Chondrocyte (in vitro differentiated cells): ENCODE results near the gene SPRR2D. TPM values are rescaled to one million over a fixed set of nuclear protein-coding genes. Genes with fewer than 3 reads are reported as not detected.

ENCODE experiments used
- DNase-seq: peaks from one replicate; pipeline ENCODE4 v3.0.0; 2021; ENCODE audit warnings: mixed read lengths, low spot score
- H3K27ac Mint-ChIP-seq: one replicate; pipeline ENCODE4 v1.8.0; 2021; ENCODE audit warnings: mild to moderate bottlenecking, moderate library complexity, mixed read lengths; ENCODE audit not compliant: unreplicated experiment
- H3K27me3 Mint-ChIP-seq: 2 replicates; pipeline ENCODE4 v1.8.0; 2021; ENCODE audit warnings: low read depth, mixed read lengths
- H3K36me3 Mint-ChIP-seq: 2 replicates; pipeline ENCODE4 v1.8.0; 2021; ENCODE audit warnings: low read depth, mixed read lengths
- H3K4me1 Mint-ChIP-seq: 2 replicates; pipeline ENCODE4 v1.8.0; 2021; ENCODE audit warnings: low read depth, mild to moderate bottlenecking, mixed read lengths
- H3K4me3 Mint-ChIP-seq: one replicate; pipeline ENCODE4 v1.8.0; 2021; ENCODE audit warnings: mild to moderate bottlenecking, moderate library complexity, mixed read lengths; ENCODE audit not compliant: unreplicated experiment
- H3K9me3 Mint-ChIP-seq: 2 replicates; pipeline ENCODE4 v1.8.0; 2021; ENCODE audit warnings: low read depth, mixed read lengths
- total RNA-seq: library from RNA; stranded (reverse); gene quantifications from 3 replicates; pipeline ENCODE4 v1.2.1, GENCODE V29; 2021
- TF ChIP-seq, protein P1 (sequence below): fragments of 200-600 bp; sonication (generic); IDR thresholded peaks from 2 replicates; pipeline ENCODE4 v1.5.0; 2021; ENCODE audit warnings: antibody characterized with exemption, mild to moderate bottlenecking, moderate library complexity

Gene SPRR2D
- total RNA-seq, 1 donor from 2014 or later, result not detected

DNA sequence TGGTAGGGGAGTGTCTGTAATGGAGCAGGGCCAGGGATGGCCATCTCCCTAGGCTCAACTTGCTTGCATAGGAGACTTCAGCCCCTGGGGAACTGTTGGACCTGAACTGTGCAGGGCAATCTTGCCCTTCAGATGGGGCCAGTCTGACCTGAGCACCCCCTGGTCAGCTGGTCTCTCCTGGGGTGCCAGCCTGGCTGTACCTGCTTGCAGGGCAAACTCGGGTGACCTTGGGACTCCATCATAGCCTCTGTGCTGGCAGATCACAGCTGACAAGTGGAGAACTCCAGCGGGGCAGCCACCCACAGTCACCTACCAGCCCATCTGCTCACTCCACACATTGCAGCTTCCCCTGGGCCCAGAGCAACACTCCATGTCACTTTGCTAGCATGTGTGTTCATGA is 8.3 kb upstream of the SPRR2D start:
- no peak overlapping the region for H3K27ac Mint-ChIP-seq
- no peak for DNase-seq
- no peak overlapping the region for H3K4me3 Mint-ChIP-seq
- H3K27me3 Mint-ChIP-seq, result peaks cover 6% of the 10 kb centered on the region
- H3K4me1 Mint-ChIP-seq, result no peaks in the 10 kb centered on the region
- no peaks in the 10 kb centered on the region for H3K36me3 Mint-ChIP-seq
- TF ChIP-seq, protein P1, sequence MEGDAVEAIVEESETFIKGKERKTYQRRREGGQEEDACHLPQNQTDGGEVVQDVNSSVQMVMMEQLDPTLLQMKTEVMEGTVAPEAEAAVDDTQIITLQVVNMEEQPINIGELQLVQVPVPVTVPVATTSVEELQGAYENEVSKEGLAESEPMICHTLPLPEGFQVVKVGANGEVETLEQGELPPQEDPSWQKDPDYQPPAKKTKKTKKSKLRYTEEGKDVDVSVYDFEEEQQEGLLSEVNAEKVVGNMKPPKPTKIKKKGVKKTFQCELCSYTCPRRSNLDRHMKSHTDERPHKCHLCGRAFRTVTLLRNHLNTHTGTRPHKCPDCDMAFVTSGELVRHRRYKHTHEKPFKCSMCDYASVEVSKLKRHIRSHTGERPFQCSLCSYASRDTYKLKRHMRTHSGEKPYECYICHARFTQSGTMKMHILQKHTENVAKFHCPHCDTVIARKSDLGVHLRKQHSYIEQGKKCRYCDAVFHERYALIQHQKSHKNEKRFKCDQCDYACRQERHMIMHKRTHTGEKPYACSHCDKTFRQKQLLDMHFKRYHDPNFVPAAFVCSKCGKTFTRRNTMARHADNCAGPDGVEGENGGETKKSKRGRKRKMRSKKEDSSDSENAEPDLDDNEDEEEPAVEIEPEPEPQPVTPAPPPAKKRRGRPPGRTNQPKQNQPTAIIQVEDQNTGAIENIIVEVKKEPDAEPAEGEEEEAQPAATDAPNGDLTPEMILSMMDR, result no peak
- peaks cover 28% of the 10 kb centered on the region for H3K9me3 Mint-ChIP-seq

GRCh38 chr1:153035211-153035610 is 5.7 kb downstream of the SPRR2D start:
- no peak for DNase-seq
- no peak overlapping the region for H3K4me3 Mint-ChIP-seq
- no peaks in the 10 kb centered on the region for H3K4me1 Mint-ChIP-seq
- H3K27ac Mint-ChIP-seq, result no peak overlapping the region
- H3K36me3 Mint-ChIP-seq, result no peaks in the 10 kb centered on the region
- no peaks in the 10 kb centered on the region for H3K9me3 Mint-ChIP-seq
- TF ChIP-seq, protein P1, result no peak
- H3K27me3 Mint-ChIP-seq, result peaks cover 2% of the 10 kb centered on the region

DNA sequence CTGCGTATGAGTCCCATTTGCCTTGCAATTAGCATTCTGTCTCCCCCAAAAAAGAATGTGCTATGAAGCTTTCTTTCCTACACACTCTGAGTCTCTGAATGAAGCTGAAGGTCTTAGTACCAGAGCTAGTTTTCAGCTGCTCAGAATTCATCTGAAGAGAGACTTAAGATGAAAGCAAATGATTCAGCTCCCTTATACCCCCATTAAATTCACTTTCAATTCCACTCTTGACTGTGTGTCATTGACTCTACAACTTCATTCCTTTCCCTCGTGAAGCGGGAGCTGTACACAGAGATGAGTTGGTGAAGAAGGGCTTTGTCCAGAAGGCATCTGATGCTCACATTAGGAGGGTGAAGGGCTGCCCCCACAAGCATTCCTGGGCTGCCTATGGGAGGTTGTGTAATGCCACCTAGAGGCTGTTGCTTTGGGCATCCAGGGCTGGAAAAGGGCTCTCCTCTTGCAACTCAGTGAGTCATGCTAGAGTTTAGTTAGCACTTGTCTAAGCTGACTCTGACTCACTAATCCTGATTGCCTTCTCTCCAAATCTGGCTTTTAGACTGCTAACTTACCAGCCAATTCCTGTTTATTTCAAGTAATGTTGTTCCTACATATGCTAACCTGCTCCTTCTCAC is 8.1 kb downstream of the SPRR2D start:
- DNase-seq, result no peak
- no peaks in the 10 kb centered on the region for H3K36me3 Mint-ChIP-seq
- TF ChIP-seq, protein P1, result no peak
- H3K4me3 Mint-ChIP-seq, result no peak overlapping the region
- no peak overlapping the region for H3K27ac Mint-ChIP-seq
- peaks cover 2% of the 10 kb centered on the region for H3K27me3 Mint-ChIP-seq
- H3K9me3 Mint-ChIP-seq, result no peaks in the 10 kb centered on the region
- no peaks in the 10 kb centered on the region for H3K4me1 Mint-ChIP-seq

- H3K4me3 Mint-ChIP-seq, result no peak overlapping the region
- H3K9me3 Mint-ChIP-seq, result no peaks in the 10 kb centered on the region
- peaks cover 2% of the 10 kb centered on the region for H3K27me3 Mint-ChIP-seq
- no peaks in the 10 kb centered on the region for H3K36me3 Mint-ChIP-seq
- no peaks in the 10 kb centered on the region for H3K4me1 Mint-ChIP-seq
- TF ChIP-seq, protein P1, result no peak
- H3K27ac Mint-ChIP-seq, result no peak overlapping the region
- no peak for DNase-seq
Measured at GRCh38 chr1:153032073-153032472, 8.8 kb downstream of the SPRR2D start.

DNA sequence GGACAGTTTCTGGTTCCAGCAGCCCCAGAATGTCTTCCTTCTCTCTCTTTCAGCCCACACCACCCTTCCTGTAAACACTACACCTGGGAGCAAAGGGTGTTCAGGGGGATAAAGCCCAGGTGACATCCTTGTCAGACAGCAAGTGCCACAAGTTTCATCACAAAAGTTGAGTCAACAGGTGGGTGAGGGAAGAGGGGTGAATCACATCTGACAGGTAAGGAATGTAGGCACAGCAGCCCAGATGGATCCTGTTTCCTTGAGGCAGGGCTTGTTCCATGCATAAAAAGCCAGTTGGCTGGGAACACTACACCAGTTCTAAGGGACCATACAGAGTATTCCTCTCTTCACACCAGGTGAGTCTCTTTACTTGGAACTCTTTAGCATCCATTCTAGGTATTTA is 10.0 kb downstream of the SPRR2D start, which contains the start of gene SPRR1B:
TSS of gene SPRR1B (plus strand) at position 309 of the 400 bp plus-strand sequence. CDS start 1,143 bp downstream, outside the sequence.
- Mint-ChIP-seq H3K4me3 (no peak within 1 kb of the TSS), H3K36me3 (no peaks in the 10 kb centered on the region), H3K27me3 (peaks cover 2% of the 10 kb centered on the region), H3K27ac (no peak within 1 kb of the TSS), H3K9me3 (no peaks in the 10 kb centered on the region), H3K4me1 (no peaks in the 10 kb centered on the region)
- TF ChIP-seq, protein P1, result no peak
- no peak for DNase-seq
